ENCODE data around the gene CDH4. TPM values are rescaled to one million over a fixed set of nuclear protein-coding genes. Genes with fewer than 3 reads are reported as not detected.

CDH4 gene
- total and polyA plus RNA-seq, 3 experiments from 2014 or later: 0.22 TPM; not detected in 2

- H3K27ac ChIP-seq (ENCODE audit: low read depth, low read length): no peak overlapping the region
- no peak for DNase-seq
- POLR2A ChIA-PET: no interaction called here
- H3K4me3 ChIP-seq (ENCODE audit: low read length): no peak overlapping the region
- no peaks in the 10 kb centered on the region for H3K9me3 ChIP-seq (ENCODE audit: low read length)
- no peaks in the 10 kb centered on the region for H3K4me1 ChIP-seq (ENCODE audit: insufficient read depth, low read length)
- Mint-ChIP-seq H3K36me3 (no peaks in the 10 kb centered on the region), H3K27me3 (peaks cover 0 to 4% of the 10 kb centered on the region in 2 donors), H3K9me3 (peaks cover 0 to 5% (median 3%) of the 10 kb centered on the region in 5 donors), H3K4me3 (no peak overlapping the region), H3K27ac (no peak overlapping the region), H3K4me1 (no peaks in the 10 kb centered on the region)
- H3K36me3 ChIP-seq (ENCODE audit: insufficient read depth, low read length): no peaks in the 10 kb centered on the region
- CTCF ChIA-PET: no interaction called here
- no peaks in the 10 kb centered on the region for H3K27me3 ChIP-seq (ENCODE audit: insufficient read depth, low read length, poor library complexity, severe bottlenecking)
Observed at GRCh38 chr20:61580958-61581824, 329.1 kb downstream of the CDH4 start.

GRCh38 chr20:61581825-61582188, 329.7 kb downstream of the CDH4 start:
- Mint-ChIP-seq H3K4me3 (no peak overlapping the region), H3K27ac (no peak overlapping the region), H3K36me3 (no peaks in the 10 kb centered on the region), H3K9me3 (peaks cover 0 to 5% (median 3%) of the 10 kb centered on the region in 5 donors), H3K27me3 (peaks cover 0 to 4% of the 10 kb centered on the region in 2 donors), H3K4me1 (no peaks in the 10 kb centered on the region)
- H3K4me1 ChIP-seq (ENCODE audit: insufficient read depth, low read length): no peaks in the 10 kb centered on the region
- no peaks in the 10 kb centered on the region for H3K27me3 ChIP-seq (ENCODE audit: insufficient read depth, low read length, poor library complexity, severe bottlenecking)
- POLR2A ChIA-PET: no interaction called here
- no peaks in the 10 kb centered on the region for H3K36me3 ChIP-seq (ENCODE audit: insufficient read depth, low read length)
- DNase-seq: no peak
- H3K27ac ChIP-seq (ENCODE audit: low read depth, low read length): no peak overlapping the region
- H3K4me3 ChIP-seq (ENCODE audit: low read length): no peak overlapping the region
- CTCF ChIA-PET: no interaction called here
- no peaks in the 10 kb centered on the region for H3K9me3 ChIP-seq (ENCODE audit: low read length)

DNA sequence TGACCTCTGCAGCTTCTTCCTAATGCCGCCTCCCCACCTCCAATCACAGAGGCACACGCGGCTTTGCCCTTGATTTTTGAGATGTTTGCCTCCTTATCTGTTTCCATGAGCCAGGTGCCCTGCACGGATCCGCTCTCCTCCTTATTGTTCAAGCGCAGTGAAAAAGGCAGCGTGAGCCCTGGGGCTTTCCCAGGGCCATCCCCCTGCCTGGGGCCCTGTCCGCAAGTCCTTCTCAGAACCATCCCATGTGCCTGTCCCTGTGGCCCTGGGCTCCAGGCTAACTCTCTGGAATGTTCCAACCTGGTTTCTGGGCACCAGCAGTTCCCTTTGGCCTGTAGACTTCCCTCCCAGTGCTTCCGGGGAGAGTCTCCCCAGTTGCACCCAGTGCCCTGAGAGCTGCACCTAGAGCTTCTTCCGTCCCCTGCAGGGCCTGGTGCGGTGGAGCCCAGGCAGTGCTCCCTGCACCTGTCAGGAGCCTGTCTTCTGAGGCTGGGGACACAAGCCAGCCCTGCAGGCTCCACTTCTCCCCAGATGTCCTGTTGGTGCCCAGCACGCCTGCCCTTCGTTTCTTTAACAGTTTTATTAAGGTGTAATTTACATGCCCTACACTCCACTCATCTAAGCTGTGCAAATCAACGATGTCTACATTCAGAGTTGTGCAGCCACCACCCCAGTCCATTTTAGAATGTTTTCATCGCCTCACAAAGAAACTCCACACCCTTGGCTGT, 330.3 kb downstream of the CDH4 start:
- H3K27ac Mint-ChIP-seq: no peak overlapping the region
- Histone ChIP-seq H3K9me3 (ENCODE audit: low read length) (no peaks in the 10 kb centered on the region), H3K27me3 (ENCODE audit: insufficient read depth, low read length, poor library complexity, severe bottlenecking) (no peaks in the 10 kb centered on the region), H3K27ac (ENCODE audit: low read depth, low read length) (no peak overlapping the region), H3K36me3 (ENCODE audit: insufficient read depth, low read length) (no peaks in the 10 kb centered on the region), H3K4me3 (ENCODE audit: low read length) (no peak overlapping the region), H3K4me1 (ENCODE audit: insufficient read depth, low read length) (no peaks in the 10 kb centered on the region)
- H3K27me3 Mint-ChIP-seq: peaks cover 0 to 4% of the 10 kb centered on the region in 2 donors
- H3K4me1 Mint-ChIP-seq: no peaks in the 10 kb centered on the region
- POLR2A ChIA-PET: no interaction called here
- no peaks in the 10 kb centered on the region for H3K36me3 Mint-ChIP-seq
- peaks cover 0 to 5% (median 3%) of the 10 kb centered on the region in 5 donors for H3K9me3 Mint-ChIP-seq
- H3K4me3 Mint-ChIP-seq: no peak overlapping the region
- CTCF ChIA-PET: no interaction called here
- no peak for DNase-seq

DNA sequence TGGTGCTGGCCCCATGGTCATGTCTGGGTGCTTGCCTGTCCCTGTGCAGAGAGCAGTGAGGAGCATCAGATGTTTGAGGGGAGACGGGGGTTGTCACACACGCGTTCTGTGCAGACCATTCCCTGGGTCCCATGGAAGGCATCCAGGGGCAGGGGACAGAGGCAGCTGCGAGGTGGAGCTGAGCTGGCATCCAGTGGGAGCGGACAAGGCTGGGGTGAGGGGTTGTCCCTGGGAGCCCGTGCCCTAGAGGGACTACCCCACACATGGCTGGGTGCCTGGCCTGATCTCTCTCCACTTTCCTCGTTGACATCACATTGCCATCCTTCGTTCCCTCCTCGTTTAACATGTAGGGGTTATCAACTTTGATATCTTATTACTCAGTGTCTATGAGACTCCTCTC, 331.3 kb downstream of the CDH4 start:
- Mint-ChIP-seq H3K27me3 (peaks cover 0 to 4% of the 10 kb centered on the region in 2 donors), H3K27ac (no peak overlapping the region), H3K4me3 (no peak overlapping the region), H3K36me3 (no peaks in the 10 kb centered on the region), H3K9me3 (peaks cover 0 to 5% (median 3%) of the 10 kb centered on the region in 5 donors), H3K4me1 (no peaks in the 10 kb centered on the region)
- no peak overlapping the region for H3K4me3 ChIP-seq (ENCODE audit: low read length)
- no peaks in the 10 kb centered on the region for H3K9me3 ChIP-seq (ENCODE audit: low read length)
- CTCF ChIA-PET: no interaction called here
- H3K27me3 ChIP-seq (ENCODE audit: insufficient read depth, low read length, poor library complexity, severe bottlenecking): no peaks in the 10 kb centered on the region
- POLR2A ChIA-PET: no interaction called here
- H3K36me3 ChIP-seq (ENCODE audit: insufficient read depth, low read length): no peaks in the 10 kb centered on the region
- no peaks in the 10 kb centered on the region for H3K4me1 ChIP-seq (ENCODE audit: insufficient read depth, low read length)
- no peak for DNase-seq
- no peak overlapping the region for H3K27ac ChIP-seq (ENCODE audit: low read depth, low read length)

DNA sequence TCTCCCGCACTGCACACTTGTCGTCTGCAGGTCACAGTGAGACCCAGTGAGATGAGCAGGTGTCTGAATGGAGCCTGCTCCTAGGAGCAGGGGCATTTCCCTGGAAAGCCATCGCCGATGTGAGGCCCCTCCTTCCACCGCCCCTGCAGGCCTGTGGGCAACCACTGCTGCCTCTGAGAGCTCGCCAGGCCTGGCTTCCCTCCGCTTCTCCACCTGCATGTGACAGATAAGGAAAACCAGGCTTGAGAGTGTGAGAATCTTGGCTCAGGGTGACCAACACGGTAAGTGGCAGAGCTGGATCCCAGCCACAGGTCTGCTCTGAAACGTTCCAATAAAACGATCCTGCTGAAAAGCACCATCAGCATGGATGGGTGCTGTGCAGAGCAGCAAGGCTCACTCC, 332.8 kb downstream of the CDH4 start:
- POLR2A ChIA-PET: no interaction called here
- CTCF ChIA-PET: no interaction called here
- H3K4me1 Mint-ChIP-seq: no peaks in the 10 kb centered on the region

DNA sequence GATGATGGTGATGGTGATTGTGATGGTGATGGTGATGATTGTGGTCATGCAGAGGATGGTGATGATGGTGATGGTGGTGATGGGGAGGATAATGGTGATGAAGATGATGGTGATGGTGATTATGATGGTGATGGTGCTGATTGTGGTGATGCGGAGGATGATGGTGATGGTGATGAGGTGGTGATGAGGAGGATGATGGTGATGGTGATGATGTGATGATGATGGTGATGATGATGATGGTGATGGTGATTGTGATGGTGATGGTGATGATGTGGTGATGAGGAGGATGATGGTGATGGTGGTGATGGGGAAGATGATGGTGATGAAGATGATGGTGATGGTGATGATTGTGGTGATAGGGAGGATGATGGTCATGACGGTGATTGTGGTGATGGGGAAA, 333.7 kb downstream of the CDH4 start:
- no peak for DNase-seq
- POLR2A ChIA-PET: no interaction called here
- Histone ChIP-seq H3K4me1 (ENCODE audit: insufficient read depth, low read length) (no peaks in the 10 kb centered on the region), H3K36me3 (ENCODE audit: insufficient read depth, low read length) (no peaks in the 10 kb centered on the region), H3K27ac (ENCODE audit: low read depth, low read length) (no peak overlapping the region), H3K9me3 (ENCODE audit: low read length) (no peaks in the 10 kb centered on the region), H3K27me3 (ENCODE audit: insufficient read depth, low read length, poor library complexity, severe bottlenecking) (no peaks in the 10 kb centered on the region), H3K4me3 (ENCODE audit: low read length) (no peak overlapping the region)
- H3K36me3 Mint-ChIP-seq: no peaks in the 10 kb centered on the region
- peaks cover 0 to 6% of the 10 kb centered on the region in 2 donors for H3K27me3 Mint-ChIP-seq
- H3K9me3 Mint-ChIP-seq: peaks cover 0 to 6% (median 3%) of the 10 kb centered on the region in 5 donors
- CTCF ChIA-PET: no interaction called here
- no peak overlapping the region for H3K4me3 Mint-ChIP-seq
- no peak overlapping the region for H3K27ac Mint-ChIP-seq
- no peaks in the 10 kb centered on the region for H3K4me1 Mint-ChIP-seq

More for the DNA sequence above, 332.8 kb downstream of the CDH4 start:
- H3K4me1 ChIP-seq (ENCODE audit: insufficient read depth, low read length): no peaks in the 10 kb centered on the region
- Mint-ChIP-seq H3K36me3 (no peaks in the 10 kb centered on the region), H3K9me3 (peaks cover 0 to 8% (median 3%) of the 10 kb centered on the region in 5 donors), H3K27me3 (peaks cover 0 to 4% of the 10 kb centered on the region in 2 donors), H3K4me3 (no peak overlapping the region), H3K27ac (no peak overlapping the region)
- no peak overlapping the region for H3K4me3 ChIP-seq (ENCODE audit: low read length)
- no peaks in the 10 kb centered on the region for H3K27me3 ChIP-seq (ENCODE audit: insufficient read depth, low read length, poor library complexity, severe bottlenecking)
- H3K27ac ChIP-seq (ENCODE audit: low read depth, low read length): no peak overlapping the region
- no peak for DNase-seq
- no peaks in the 10 kb centered on the region for H3K9me3 ChIP-seq (ENCODE audit: low read length)
- H3K36me3 ChIP-seq (ENCODE audit: insufficient read depth, low read length): no peaks in the 10 kb centered on the region

DNA sequence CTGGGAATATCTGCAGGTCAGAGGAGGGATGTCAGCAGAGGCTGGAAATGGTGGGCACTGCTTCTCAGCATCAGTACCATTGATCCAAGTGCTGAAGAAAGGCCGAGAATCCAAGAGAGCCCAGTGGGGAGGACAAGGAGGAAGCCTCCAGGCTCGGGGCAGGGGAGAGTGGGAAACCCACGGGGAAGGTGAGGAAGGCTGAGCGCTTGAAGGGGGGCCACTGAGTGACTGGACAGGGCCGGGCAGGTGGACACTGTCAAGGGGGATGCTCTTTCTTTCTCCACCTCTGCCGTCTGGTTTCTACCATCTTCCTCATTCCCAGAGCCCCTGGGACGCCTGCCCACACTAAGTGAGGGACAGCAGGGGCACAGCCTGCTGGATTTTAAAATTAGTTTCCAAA, 335.0 kb downstream of the CDH4 start:
- Mint-ChIP-seq H3K36me3 (no peaks in the 10 kb centered on the region), H3K4me1 (no peaks in the 10 kb centered on the region), H3K27me3 (peaks cover 0 to 4% of the 10 kb centered on the region in 2 donors), H3K4me3 (no peak overlapping the region), H3K9me3 (peaks cover 3 to 13% (median 5%) of the 10 kb centered on the region in 5 donors), H3K27ac (no peak overlapping the region)
- no peak for DNase-seq
- no peaks in the 10 kb centered on the region for H3K4me1 ChIP-seq (ENCODE audit: insufficient read depth, low read length)
- CTCF ChIA-PET: no interaction called here
- no peaks in the 10 kb centered on the region for H3K36me3 ChIP-seq (ENCODE audit: insufficient read depth, low read length)
- H3K27me3 ChIP-seq (ENCODE audit: insufficient read depth, low read length, poor library complexity, severe bottlenecking): no peaks in the 10 kb centered on the region
- POLR2A ChIA-PET: no interaction called here
- no peak overlapping the region for H3K27ac ChIP-seq (ENCODE audit: low read depth, low read length)
- H3K9me3 ChIP-seq (ENCODE audit: low read length): no peaks in the 10 kb centered on the region
- no peak overlapping the region for H3K4me3 ChIP-seq (ENCODE audit: low read length)

DNA sequence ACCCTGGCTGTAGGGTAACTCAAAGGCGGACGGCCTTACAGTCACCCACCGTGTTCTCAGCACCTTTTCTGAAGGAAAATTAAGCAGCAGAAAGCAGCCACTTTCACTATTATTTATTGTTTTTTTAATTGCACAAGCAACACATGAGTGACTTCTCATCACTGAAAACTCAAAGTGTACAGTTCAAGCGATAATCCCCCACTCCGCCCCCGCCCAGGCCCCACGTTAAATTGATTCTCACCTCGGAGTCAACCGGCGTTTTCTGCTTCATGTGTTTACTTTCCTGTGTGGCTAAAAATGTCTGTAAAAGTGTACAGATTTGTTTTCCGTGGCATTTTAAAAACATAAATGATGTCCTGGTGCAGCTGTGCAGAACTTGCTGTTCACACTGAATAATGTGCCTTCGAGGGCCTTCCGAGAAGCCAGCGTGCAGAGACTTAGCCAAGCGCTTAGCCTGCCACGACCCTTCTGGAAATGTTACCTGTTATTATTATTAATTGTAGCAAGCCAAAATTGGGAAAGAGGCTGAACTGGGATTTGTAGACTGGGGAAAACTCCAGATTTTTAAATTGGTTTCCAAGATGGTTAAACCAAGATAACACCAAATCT, 335.7 kb downstream of the CDH4 start:
- no peak for DNase-seq
- H3K27ac ChIP-seq (ENCODE audit: low read depth, low read length): no peak overlapping the region
- no peak overlapping the region for H3K27ac Mint-ChIP-seq
- peaks cover 9 to 16% (median 13%) of the 10 kb centered on the region in 5 donors for H3K9me3 Mint-ChIP-seq
- H3K36me3 ChIP-seq (ENCODE audit: insufficient read depth, low read length): no peaks in the 10 kb centered on the region
- ChIA-PET POLR2A (no interaction called here), CTCF (no interaction called here)
- H3K36me3 Mint-ChIP-seq: no peaks in the 10 kb centered on the region
- no peaks in the 10 kb centered on the region for H3K4me1 Mint-ChIP-seq
- no peaks in the 10 kb centered on the region for H3K9me3 ChIP-seq (ENCODE audit: low read length)
- H3K27me3 Mint-ChIP-seq: peaks cover 0 to 4% of the 10 kb centered on the region in 2 donors
- no peaks in the 10 kb centered on the region for H3K27me3 ChIP-seq (ENCODE audit: insufficient read depth, low read length, poor library complexity, severe bottlenecking)
- H3K4me3 Mint-ChIP-seq: no peak overlapping the region
- no peaks in the 10 kb centered on the region for H3K4me1 ChIP-seq (ENCODE audit: insufficient read depth, low read length)
- no peak overlapping the region for H3K4me3 ChIP-seq (ENCODE audit: low read length)
